H1 (cell line): ENCODE measurements around the gene RPTOR. TPM values are rescaled to one million over a fixed set of nuclear protein-coding genes. Genes with fewer than 3 reads are reported as not detected.

Source experiments
- JUND ChIP-seq: IDR thresholded peaks from 2 replicates; pipeline ENCODE4 v1.6.1; 2011; ENCODE audit warnings: mild to moderate bottlenecking, improper control_type of control experiment, low read length
- KDM1A ChIP-seq: fragments of 200-600, 300-600 bp; sonication (generic); IDR thresholded peaks from 2 replicates; pipeline ENCODE4 v1.7.1; 2016; ENCODE audit warnings: mild to moderate bottlenecking, low read length, borderline replicate concordance
- polyA plus RNA-seq, 7 experiments: library from polyadenylated mRNA; depleted of rRNA in 3 of 7; stranded (reverse) in 5 of 7; unstranded in 2 of 7; fragments of >200 nt in 5 of 7; fragments of 200-250 nt in 2 of 7; gene quantifications; 1 replicate in 5 of 7; 2 replicates in 1 of 7; 4 replicates in 1 of 7; pipeline versions ENCODE4 v1.2.1 to v1.2.3, GENCODE V29; 2011 to 2013; ENCODE audit warnings: missing spikeins in 2 of 7, mixed read lengths in 2 of 7
- total RNA-seq: library from RNA; stranded (reverse); fragmentation: NEBNext Ultra II Directional; extraction: Animal tissue kit (Norgen Biotek cat#: 25700); gene quantifications from 2 replicates; pipeline ENCODE4 v1.2.1, GENCODE V29; 2021

The RPTOR gene
- total and polyA plus RNA-seq, 2 of the 8 experiments (the other 6 are each of a cell fraction or from before 2014, with no cell fraction given): 6.9 to 28.7 TPM

GRCh38 chr17:80827646-80828643 is 283.3 kb downstream of the RPTOR start (continued):
- TF ChIP-seq JUND (no peak), KDM1A (peak; percentile 97)
